ENCODE data around the gene RPS18. TPM values are rescaled to one million over a fixed set of nuclear protein-coding genes. Genes with fewer than 3 reads are reported as not detected.
A peak's percentile ranks its signal among the peaks of the same experiment; 100 is the strongest.

Gene RPS18
- total RNA-seq, 1 experiment from 2014 or later, result 4,062 TPM

- ATAC-seq (no peak), DNase-seq (ENCODE audit: low read depth, low spot score) (no peak)
- Histone ChIP-seq H3K4me2 (ENCODE audit: low read length) (peak overlapping the region; percentile 96), H3K36me3 (ENCODE audit: control insufficient read depth in 1 of 2, insufficient read depth in 2 of 2, low read length in 2 of 2) (peaks cover 32 to 40% of the 10 kb centered on the region in 2 experiments; a peak in 3 of 4 replicates), H3K27ac (ENCODE audit: low read depth, low read length) (peak overlapping the region; percentile 67), H3K4me3 (replicated peaks in 1 of 2; ENCODE audit: low read depth in 1 of 2, low read length in 2 of 2) (peak overlapping the region; percentile 97), H4K20me1 (ENCODE audit: insufficient read depth) (no peaks in the 10 kb centered on the region), H3K9me3 (ENCODE audit: control insufficient read depth in 1 of 2, insufficient read depth in 1 of 2, low read depth in 1 of 2, low read length in 2 of 2) (no peaks in the 10 kb centered on the region), H3K27me3 (ENCODE audit: insufficient read depth, low read length) (no peaks in the 10 kb centered on the region), H3K9me2 (ENCODE audit: insufficient read depth) (no peaks in the 10 kb centered on the region), H3K79me2 (ENCODE audit: insufficient read depth, low read length) (peaks cover 54% of the 10 kb centered on the region), H3K9ac (ENCODE audit: low read length) (peak overlapping the region; percentile 90), H3K4me1 (ENCODE audit: control insufficient read depth in 1 of 2, insufficient read depth in 2 of 2, low read length in 2 of 2) (peaks cover 10 to 15% of the 10 kb centered on the region in 2 experiments), H2AFZ (ENCODE audit: low read depth, low read length, poor library complexity, severe bottlenecking) (peak overlapping the region; percentile 99)
- TSS peak; percentile 72 for BruUV-seq (replicated peaks)
- RAD21 ChIA-PET (ENCODE audit: low non-redundant PET in 1 of 2, low total read pairs in 2 of 2, uncharacterized antibody in 2 of 2, unreplicated experiment in 2 of 2), result no interaction called here
- intact Hi-C loops (cut with micrococcal nuclease), result loop anchor here (5.0 kb wide), 1 partner anchor 104 kb away; the partner anchor contains the start of gene KIFC1
- TF ChIP-seq RAD21 (IDR thresholded peaks at IDR 0.05; ENCODE audit: low read depth) (no peak), EZH2phosphoT487 (IDR thresholded peaks at IDR 0.05; ENCODE audit: borderline replicate concordance) (no peak), YY1 (IDR thresholded peaks at IDR 0.05; ENCODE audit: extremely low read depth, insufficient replicate concordance, low read depth, low read length) (no peak), ZFX (IDR thresholded peaks at IDR 0.05) (peak; percentile 23; the same call in 1 of the 2 replicates), ZBTB33 (IDR thresholded peaks at IDR 0.05; ENCODE audit: extremely low read depth, insufficient replicate concordance, low read length) (no peak)
- TF ChIP-seq, protein P1, sequence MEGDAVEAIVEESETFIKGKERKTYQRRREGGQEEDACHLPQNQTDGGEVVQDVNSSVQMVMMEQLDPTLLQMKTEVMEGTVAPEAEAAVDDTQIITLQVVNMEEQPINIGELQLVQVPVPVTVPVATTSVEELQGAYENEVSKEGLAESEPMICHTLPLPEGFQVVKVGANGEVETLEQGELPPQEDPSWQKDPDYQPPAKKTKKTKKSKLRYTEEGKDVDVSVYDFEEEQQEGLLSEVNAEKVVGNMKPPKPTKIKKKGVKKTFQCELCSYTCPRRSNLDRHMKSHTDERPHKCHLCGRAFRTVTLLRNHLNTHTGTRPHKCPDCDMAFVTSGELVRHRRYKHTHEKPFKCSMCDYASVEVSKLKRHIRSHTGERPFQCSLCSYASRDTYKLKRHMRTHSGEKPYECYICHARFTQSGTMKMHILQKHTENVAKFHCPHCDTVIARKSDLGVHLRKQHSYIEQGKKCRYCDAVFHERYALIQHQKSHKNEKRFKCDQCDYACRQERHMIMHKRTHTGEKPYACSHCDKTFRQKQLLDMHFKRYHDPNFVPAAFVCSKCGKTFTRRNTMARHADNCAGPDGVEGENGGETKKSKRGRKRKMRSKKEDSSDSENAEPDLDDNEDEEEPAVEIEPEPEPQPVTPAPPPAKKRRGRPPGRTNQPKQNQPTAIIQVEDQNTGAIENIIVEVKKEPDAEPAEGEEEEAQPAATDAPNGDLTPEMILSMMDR (IDR thresholded peaks at IDR 0.05 in 2 of 3, conservative IDR thresholded peaks at IDR 0.05 in 1 of 3; ENCODE audit: borderline replicate concordance in 1 of 3, insufficient read depth in 1 of 3, low read depth in 2 of 3, low read length in 2 of 3), result no peak
- POLR2A ChIA-PET, result interaction anchor here (1.1 to 2.1 kb wide), 4 partner anchors 9 to 17 kb away, joined by 9 to 11 read pairs (median 10); partner anchors contain the start of genes B3GALT4, RPS18 and VPS52
- CTCF ChIA-PET, result interaction anchor here (1.7 to 2.3 kb wide), 4 partner anchors 9 to 11 kb away, joined by 5 to 11 read pairs (median 6); partner anchors contain the start of genes B3GALT4 and RGL2
Observed at GRCh38 chr6:33288141-33288920, 16.5 kb downstream of the RPS18 start.
